Thyroid gland (tissue), 4 donors: ENCODE results near the gene CXCL3. TPM values are rescaled to one million over a fixed set of nuclear protein-coding genes. Genes with fewer than 3 reads are reported as not detected.

Source experiments
- DNase-seq, 2 donors: peaks; one replicate each; pipeline ENCODE4 v3.0.0-alpha.2; 2019
- H3K27ac ChIP-seq, 3 donors: fragments of 200-600 bp; sonication (generic); 1 replicate in 2 of 3; 2 replicates in 1 of 3; pipeline ENCODE4 v1.5.1; 2016 to 2019; ENCODE audit warnings: mild to moderate bottlenecking in 1 of 3, moderate library complexity in 1 of 3
- H3K27me3 ChIP-seq: fragments of 200-600 bp; sonication (generic); one replicate; pipeline ENCODE4 v1.5.1; 2019
- H3K36me3 ChIP-seq, 2 donors: fragments of 200-600 bp; sonication (generic); one replicate each; pipeline ENCODE4 v1.5.1; 2016 to 2019
- H3K4me1 ChIP-seq, 2 donors: fragments of 200-600 bp; sonication (generic); one replicate each; pipeline ENCODE4 v1.5.1; 2017 to 2019
- H3K4me3 ChIP-seq, 3 donors: fragments of 200-600 bp; sonication (generic); replicated peaks in 1 of 3; 1 replicate in 2 of 3; 2 replicates in 1 of 3; pipeline ENCODE4 v1.5.1; 2016; ENCODE audit warnings: mild to moderate bottlenecking in 1 of 3
- H3K9me3 ChIP-seq: fragments of 200-600 bp; sonication (generic); one replicate; pipeline ENCODE4 v1.5.1; 2017
- CTCF ChIP-seq, 6 experiments: fragments of 200-600 bp in 3 of 6; fragments of 450-650 bp in 3 of 6; sonication (generic) in 3 of 6; IDR thresholded peaks; one replicate each; pipeline ENCODE4 v1.5.1; 2016 to 2019; ENCODE audit warnings: antibody characterized with exemption in 6 of 6, mild to moderate bottlenecking in 2 of 6, inconsistent platforms in 1 of 6, moderate library complexity in 1 of 6
- POLR2A ChIP-seq, 2 donors: fragments of 450-650 bp; IDR thresholded peaks; one replicate each; pipeline ENCODE4 v1.6.1; 2017; ENCODE audit warnings: antibody characterized with exemption in 2 of 2, mild to moderate bottlenecking in 2 of 2, moderate library complexity in 1 of 2
- WGBS, 2 donors: methylation state at CpG; one replicate each; pipeline ENCODE4 v1.1.5; 2017; 5-methylcytosine and 5-hydroxymethylcytosine counted together
- intact Hi-C: fragments of 100-400 bp; cut with DNase I; formaldehyde crosslinking; loops from one replicate; pipeline ENCODE4 v1.15.1; 2023
- total RNA-seq, 4 donors: library from RNA; depleted of rRNA; stranded (reverse); fragments of >200 nt; gene quantifications; one replicate each; pipeline ENCODE4 v1.2.3, GENCODE V29; 2016

Gene CXCL3
- total RNA-seq, 4 donors from 2014 or later, result 0.22 to 0.59 TPM; not detected in 2

DNA sequence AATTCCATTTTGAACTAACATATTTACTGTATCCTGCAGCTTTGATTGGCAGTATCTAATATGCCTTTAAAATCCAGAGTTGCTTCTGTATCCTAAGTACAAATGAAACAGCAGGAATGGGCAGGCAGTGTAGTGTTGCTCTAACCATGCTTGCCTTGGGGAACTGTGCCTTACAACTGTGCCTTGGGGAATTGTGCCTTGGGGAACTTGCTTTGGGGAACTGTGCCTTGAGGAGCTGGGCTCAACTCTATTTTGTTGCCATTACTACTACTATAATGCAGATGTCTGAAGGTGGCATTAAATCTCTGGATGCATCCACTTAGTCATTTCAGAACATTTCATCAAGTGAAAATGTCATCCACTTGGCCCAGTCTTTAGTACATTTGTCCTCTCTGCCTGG is 6.9 kb downstream of the CXCL3 start:
- H3K4me3 ChIP-seq, result no peak overlapping the region
- H3K36me3 ChIP-seq, result no peaks in the 10 kb centered on the region
- DNase-seq, result no peak
- H3K27ac ChIP-seq, result no peak overlapping the region
- no peaks in the 10 kb centered on the region for H3K9me3 ChIP-seq
- no peaks in the 10 kb centered on the region for H3K27me3 ChIP-seq
- TF ChIP-seq CTCF (IDR thresholded peaks at IDR 0.05), result no peak
- H3K4me1 ChIP-seq, result no peaks in the 10 kb centered on the region
- intact Hi-C loops, result no loop called here

- H3K36me3 ChIP-seq, result no peaks in the 10 kb centered on the region
- no peaks in the 10 kb centered on the region for H3K4me1 ChIP-seq
- intact Hi-C loops, result no loop called here
- no peak overlapping the region for H3K27ac ChIP-seq
- DNase-seq, result no peak
- H3K9me3 ChIP-seq, result no peaks in the 10 kb centered on the region
- no peaks in the 10 kb centered on the region for H3K27me3 ChIP-seq
- H3K4me3 ChIP-seq, result no peak overlapping the region
- TF ChIP-seq CTCF (IDR thresholded peaks at IDR 0.05), result no peak
- no peak for TF ChIP-seq POLR2A (IDR thresholded peaks at IDR 0.05)
Observed at GRCh38 chr4:74030285-74030684, 8.2 kb downstream of the CXCL3 start.

GRCh38 chr4:74028504-74028903 is 10.0 kb downstream of the CXCL3 start:
- no peaks in the 10 kb centered on the region for H3K9me3 ChIP-seq
- TF ChIP-seq CTCF (IDR thresholded peaks at IDR 0.05), result no peak
- TF ChIP-seq POLR2A (IDR thresholded peaks at IDR 0.05), result no peak
- WGBS, 2 donors, result 51 to 98% methylated on average over 1 of the region's 1 CpG

GRCh38 chr4:74023709-74024108 is 14.8 kb downstream of the CXCL3 start:
- TF ChIP-seq POLR2A (IDR thresholded peaks at IDR 0.05) (no peak), CTCF (IDR thresholded peaks at IDR 0.05) (no peak)
- no peaks in the 10 kb centered on the region for H3K9me3 ChIP-seq
- H3K36me3 ChIP-seq, result no peaks in the 10 kb centered on the region
- WGBS, 2 donors, result 87 to 92% methylated on average over 2 of the region's 2 CpGs
- intact Hi-C loops, result no loop called here
- no peak overlapping the region for H3K27ac ChIP-seq
- DNase-seq, result no peak
- H3K4me3 ChIP-seq, result no peak overlapping the region
- H3K4me1 ChIP-seq, result no peaks in the 10 kb centered on the region
- no peaks in the 10 kb centered on the region for H3K27me3 ChIP-seq

More at GRCh38 chr4:74028504-74028903, 10.0 kb downstream of the CXCL3 start:
- Histone ChIP-seq H3K4me1 (no peaks in the 10 kb centered on the region), H3K27ac (no peak overlapping the region), H3K4me3 (no peak overlapping the region), H3K27me3 (no peaks in the 10 kb centered on the region), H3K36me3 (no peaks in the 10 kb centered on the region)
- DNase-seq, result no peak
- intact Hi-C loops, result no loop called here

GRCh38 chr4:74021601-74022000 is 16.9 kb downstream of the CXCL3 start:
- H3K4me3 ChIP-seq, result no peak overlapping the region
- no peak for TF ChIP-seq CTCF (IDR thresholded peaks at IDR 0.05)
- TF ChIP-seq POLR2A (IDR thresholded peaks at IDR 0.05), result no peak
- H3K4me1 ChIP-seq, result no peaks in the 10 kb centered on the region
- H3K27me3 ChIP-seq, result no peaks in the 10 kb centered on the region
- no peak for DNase-seq
- H3K9me3 ChIP-seq, result no peaks in the 10 kb centered on the region
- 46 to 62% methylated on average over 2 of the region's 2 CpGs for WGBS, 2 donors
- H3K36me3 ChIP-seq, result no peaks in the 10 kb centered on the region
- no peak overlapping the region for H3K27ac ChIP-seq
- intact Hi-C loops, result no loop called here
